Kidney (tissue), 14 donors: ENCODE measurements around the gene ARL15. TPM values are rescaled to one million over a fixed set of nuclear protein-coding genes. Genes with fewer than 3 reads are reported as not detected.

Experiments used
- DNase-seq, 5 donors: peaks; one replicate each; pipeline ENCODE4 v3.0.0-alpha.2; 2013 to 2020
- FAIRE-seq: peaks from 2 replicates; lab custom pipeline; 2012; peaks lifted over from hg19 to GRCh38; lab: Jason Lieb, UNC
- H3K27ac ChIP-seq, 2 donors: one replicate each; pipeline ENCODE4 v1.7.0; 2013; ENCODE audit warnings: low read depth in 2 of 2, low read length in 2 of 2, inconsistent platforms in 1 of 2
- H3K27me3 ChIP-seq: one replicate; pipeline ENCODE4 v1.7.1; 2013; ENCODE audit warnings: low read length, inconsistent platforms; ENCODE audit not compliant: control insufficient read depth, insufficient read depth
- H3K36me3 ChIP-seq, 3 donors: one replicate each; pipeline versions ENCODE4 v1.7.0 to v1.7.1; 2013; ENCODE audit warnings: low read length in 3 of 3, control low read depth in 1 of 3, inconsistent platforms in 1 of 3; ENCODE audit not compliant: insufficient read depth in 3 of 3, control insufficient read depth in 2 of 3
- H3K4me1 ChIP-seq, 3 donors: one replicate each; pipeline versions ENCODE4 v1.7.0 to v1.7.1; 2013; ENCODE audit warnings: low read length in 3 of 3, inconsistent platforms in 1 of 3, low read depth in 1 of 3; ENCODE audit not compliant: control insufficient read depth in 2 of 3, insufficient read depth in 2 of 3
- H3K4me3 ChIP-seq, 3 donors: one replicate each; pipeline versions ENCODE4 v1.7.0 to v1.8.1; 2013; ENCODE audit warnings: low read length in 3 of 3, control low read depth in 1 of 3, inconsistent platforms in 1 of 3
- H3K9ac ChIP-seq, 3 donors: one replicate each; pipeline versions ENCODE4 v1.7.0 to v1.7.1; 2013; ENCODE audit warnings: low read length in 3 of 3, control low read depth in 1 of 3, inconsistent platforms in 1 of 3
- H3K9me3 ChIP-seq, 3 donors: one replicate each; pipeline versions ENCODE4 v1.7.0 to v1.7.1; 2013; ENCODE audit warnings: low read length in 3 of 3, control low read depth in 1 of 3, inconsistent platforms in 1 of 3; ENCODE audit not compliant: control insufficient read depth in 2 of 3, insufficient read depth in 1 of 3
- intact Hi-C: fragments of 100-400 bp; cut with DNase I; formaldehyde crosslinking; loops from one replicate; pipeline ENCODE4 v1.11.1; 2022
- polyA plus RNA-seq: library from polyadenylated mRNA; stranded (reverse); fragments of 350-450 nt; fragmentation: Illumina TruSeq; extraction: RNeasy Lipid Tissue Mini Kit (QIAGEN cat#74804); gene quantifications from one replicate; pipeline ENCODE4 v1.2.3, GENCODE V29; 2014; ENCODE audit warnings: low read depth, low replicate concordance; ENCODE audit not compliant: insufficient read depth
- total RNA-seq: library from RNA; stranded (reverse); fragmentation: NEBNext Ultra II Directional; extraction: Animal tissue kit (Norgen Biotek cat#: 25700); gene quantifications from one replicate; pipeline ENCODE4 v1.2.1, GENCODE V29; 2021
- TF ChIP-seq, protein P1 (sequence below): IDR thresholded peaks from 3 replicates; pipeline ENCODE4 v1.5.1; 2012; ENCODE audit warnings: mild to moderate bottlenecking, moderate library complexity, borderline replicate concordance; ENCODE audit not compliant: insufficient read depth; ENCODE audit errors: extremely low read depth
- donor health status: control.
- donor health status: control.
- donor health status: control.
- donor health status: control.
- donor health status: control.
- donor health status: DM: yes; HTN: yes; CAD: no.
- donor health status: Normal renal cell carcinoma (clear cell type).

The ARL15 gene
- total and polyA plus RNA-seq, 2 donors from 2014 or later = 21.1 to 36.6 TPM

DNA sequence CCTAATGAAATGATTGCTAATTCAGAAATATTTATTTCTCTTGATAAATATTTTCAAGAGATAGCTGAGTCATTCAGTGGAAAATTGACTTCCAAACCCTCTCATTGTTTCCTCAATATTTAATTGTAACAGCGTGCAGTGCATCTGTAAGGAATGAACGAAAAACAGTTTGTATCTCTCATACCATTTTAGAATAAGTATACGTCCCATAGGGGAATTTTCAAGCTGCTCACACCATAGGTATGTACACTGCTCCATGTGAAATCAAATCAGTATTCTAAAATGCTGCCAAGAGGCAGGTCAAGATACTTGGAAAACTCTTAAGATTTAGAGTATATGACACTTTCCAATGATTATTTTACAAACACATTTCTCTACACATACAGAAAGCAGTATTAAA lies 202.2 kb downstream of the ARL15 start:
- no peaks in the 10 kb centered on the region for H3K4me1 ChIP-seq
- H3K27me3 ChIP-seq = no peaks in the 10 kb centered on the region
- no peak overlapping the region for H3K9ac ChIP-seq
- TF ChIP-seq, protein P1, sequence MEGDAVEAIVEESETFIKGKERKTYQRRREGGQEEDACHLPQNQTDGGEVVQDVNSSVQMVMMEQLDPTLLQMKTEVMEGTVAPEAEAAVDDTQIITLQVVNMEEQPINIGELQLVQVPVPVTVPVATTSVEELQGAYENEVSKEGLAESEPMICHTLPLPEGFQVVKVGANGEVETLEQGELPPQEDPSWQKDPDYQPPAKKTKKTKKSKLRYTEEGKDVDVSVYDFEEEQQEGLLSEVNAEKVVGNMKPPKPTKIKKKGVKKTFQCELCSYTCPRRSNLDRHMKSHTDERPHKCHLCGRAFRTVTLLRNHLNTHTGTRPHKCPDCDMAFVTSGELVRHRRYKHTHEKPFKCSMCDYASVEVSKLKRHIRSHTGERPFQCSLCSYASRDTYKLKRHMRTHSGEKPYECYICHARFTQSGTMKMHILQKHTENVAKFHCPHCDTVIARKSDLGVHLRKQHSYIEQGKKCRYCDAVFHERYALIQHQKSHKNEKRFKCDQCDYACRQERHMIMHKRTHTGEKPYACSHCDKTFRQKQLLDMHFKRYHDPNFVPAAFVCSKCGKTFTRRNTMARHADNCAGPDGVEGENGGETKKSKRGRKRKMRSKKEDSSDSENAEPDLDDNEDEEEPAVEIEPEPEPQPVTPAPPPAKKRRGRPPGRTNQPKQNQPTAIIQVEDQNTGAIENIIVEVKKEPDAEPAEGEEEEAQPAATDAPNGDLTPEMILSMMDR = no peak
- no peak overlapping the region for H3K27ac ChIP-seq
- DNase-seq = no peak
- H3K4me3 ChIP-seq = no peak overlapping the region
- no peaks in the 10 kb centered on the region for H3K9me3 ChIP-seq
- FAIRE-seq = no peak
- H3K36me3 ChIP-seq = no peaks in the 10 kb centered on the region
- intact Hi-C loops = no loop called here

DNA sequence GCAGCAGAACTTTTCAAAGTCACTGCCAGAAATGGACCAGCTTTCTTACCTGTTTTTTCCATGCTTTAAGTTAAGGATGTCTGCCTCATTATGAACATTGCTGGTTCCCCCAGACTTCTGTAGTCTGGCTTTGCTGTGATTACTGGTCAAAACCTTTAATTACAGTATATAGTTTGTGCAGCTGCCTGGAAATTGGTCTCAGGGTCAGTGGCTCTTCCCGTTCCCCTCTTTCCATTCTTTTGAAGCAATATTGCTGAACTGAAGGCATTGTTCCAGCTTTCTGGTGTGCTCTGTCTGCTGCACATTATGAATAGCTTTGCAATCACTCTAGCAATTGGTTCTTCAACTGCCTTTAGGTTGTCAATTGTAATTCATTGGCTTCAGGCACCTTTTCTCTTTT lies 206.5 kb downstream of the ARL15 start:
- Histone ChIP-seq H3K9me3 (no peaks in the 10 kb centered on the region), H3K36me3 (no peaks in the 10 kb centered on the region), H3K27me3 (no peaks in the 10 kb centered on the region), H3K4me3 (no peak overlapping the region), H3K9ac (no peak overlapping the region), H3K4me1 (no peaks in the 10 kb centered on the region), H3K27ac (no peak overlapping the region)
- intact Hi-C loops = no loop called here
- no peak for DNase-seq
- no peak for FAIRE-seq
- TF ChIP-seq, protein P1 = no peak

DNA sequence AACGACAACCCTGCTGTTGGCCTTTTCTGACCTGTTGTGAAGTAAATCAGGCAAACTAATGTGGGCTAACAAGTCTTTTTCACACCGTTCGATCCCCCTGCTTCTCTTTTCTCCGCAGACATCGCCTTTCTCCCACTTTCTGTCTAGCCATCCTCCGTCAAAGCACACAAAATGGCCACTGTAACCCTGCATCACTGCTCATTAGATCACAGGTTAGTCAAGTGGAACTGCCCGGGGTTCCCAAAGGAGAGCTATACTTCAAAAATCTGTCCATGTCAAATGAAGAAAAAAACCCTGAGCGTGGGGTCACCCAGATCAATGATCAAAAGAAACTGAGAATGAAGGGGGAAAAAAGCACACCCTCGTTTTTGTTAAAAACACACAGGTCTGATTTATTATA lies 212.1 kb downstream of the ARL15 start:
- Histone ChIP-seq H3K4me1 (no peaks in the 10 kb centered on the region), H3K9me3 (no peaks in the 10 kb centered on the region), H3K27me3 (no peaks in the 10 kb centered on the region), H3K27ac (no peak overlapping the region), H3K36me3 (no peaks in the 10 kb centered on the region), H3K9ac (no peak overlapping the region), H3K4me3 (no peak overlapping the region)
- intact Hi-C loops = no loop called here
- TF ChIP-seq, protein P1 = no peak
- DNase-seq (peak in 4 of 5 donors; percentile 40 to 70 (median 56)), FAIRE-seq (no peak)

DNA sequence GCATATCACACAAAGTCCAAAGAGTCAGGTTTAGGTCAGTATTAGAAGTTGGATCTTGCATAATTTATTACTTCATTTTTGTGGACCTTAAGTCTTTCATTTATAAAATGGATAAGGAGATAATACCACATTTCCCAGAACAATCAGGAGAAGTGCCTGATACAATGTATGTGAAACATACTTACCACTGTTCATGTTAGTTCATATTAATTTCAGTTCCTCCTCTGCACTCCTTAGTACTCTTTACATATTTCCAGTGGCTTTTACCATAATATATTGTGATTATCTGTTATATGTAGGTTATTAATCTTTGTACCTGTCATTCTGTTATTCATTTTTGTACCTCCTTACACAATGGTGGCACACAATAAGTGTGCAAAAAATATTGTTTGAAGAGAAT lies 214.4 kb downstream of the ARL15 start:
- H3K9ac ChIP-seq = no peak overlapping the region
- no peak for FAIRE-seq
- no peak overlapping the region for H3K27ac ChIP-seq
- TF ChIP-seq, protein P1 = no peak
- no peak for DNase-seq
- H3K4me1 ChIP-seq = no peaks in the 10 kb centered on the region
- H3K27me3 ChIP-seq = no peaks in the 10 kb centered on the region
- H3K4me3 ChIP-seq = no peak overlapping the region
- no peaks in the 10 kb centered on the region for H3K9me3 ChIP-seq
- no peaks in the 10 kb centered on the region for H3K36me3 ChIP-seq
- intact Hi-C loops = no loop called here
